GM18867 (cell line): Measurements from ENCODE around the gene FAM81B.

ENCODE experiments used
- ATAC-seq: cut with Tn5 transposase; IDR thresholded peaks from one replicate; pipeline ENCODE4 v1.9.1; 2021; ENCODE audit warnings: mild to moderate bottlenecking, moderate library complexity; ENCODE audit not compliant: unreplicated experiment

The FAM81B gene

GRCh38 chr5:95401626-95402025 lies 10.5 kb downstream of the FAM81B start:
- no peak for ATAC-seq

- no peak for ATAC-seq
Observed at GRCh38 chr5:95403996-95404395, 12.8 kb downstream of the FAM81B start.

DNA sequence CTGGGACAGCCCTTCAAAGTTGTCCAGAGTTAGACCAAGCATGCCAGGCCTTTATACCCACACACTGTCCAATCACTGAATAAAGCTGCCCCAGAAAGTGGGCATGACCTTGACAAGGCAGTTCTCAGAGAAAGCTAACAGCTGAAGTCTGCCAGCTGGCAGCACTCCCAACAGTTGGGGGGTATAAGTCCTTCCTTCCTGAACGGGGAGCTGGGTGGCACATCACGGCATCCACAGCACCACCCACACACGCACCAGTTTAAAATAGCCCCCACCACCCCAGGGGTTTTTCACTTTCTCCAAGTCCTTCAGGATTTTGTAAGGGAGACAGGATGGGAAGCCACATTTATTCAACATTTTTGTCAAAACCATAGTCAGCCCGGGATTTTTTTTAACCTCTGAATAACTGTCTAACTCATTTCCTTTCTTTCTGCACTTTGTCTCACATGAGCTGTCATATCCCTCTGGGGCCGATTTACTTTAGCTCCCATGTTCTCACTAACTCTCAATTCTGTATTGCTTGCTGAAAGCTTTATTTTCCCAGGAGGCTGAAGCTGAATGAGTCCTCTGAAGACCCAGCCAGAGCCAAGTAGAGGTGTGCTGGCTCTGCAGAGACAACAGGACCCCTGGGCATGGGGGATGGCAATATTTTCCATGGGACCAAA lies 15.4 kb downstream of the FAM81B start:
- ATAC-seq = no peak

DNA sequence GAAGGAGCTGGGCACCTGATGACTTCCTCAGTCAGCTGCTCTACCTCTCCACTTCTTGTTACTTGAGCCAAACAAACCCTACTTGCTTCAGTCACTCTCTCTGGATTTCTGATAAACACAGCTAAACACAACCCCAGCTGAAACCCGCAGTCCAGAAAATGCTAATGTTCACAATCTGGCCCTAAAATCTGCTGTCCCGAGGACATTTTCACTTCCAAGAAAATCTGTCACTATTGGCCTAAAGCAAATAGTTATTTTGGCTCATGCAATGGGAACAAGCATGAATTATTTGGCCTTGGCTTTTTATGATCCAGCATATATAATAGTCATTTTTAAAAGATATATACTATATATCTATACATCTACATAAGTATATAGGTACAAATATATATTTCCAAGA lies 19.1 kb downstream of the FAM81B start:
- no peak for ATAC-seq

- no peak for ATAC-seq
Observed at GRCh38 chr5:95411474-95411873, 20.3 kb downstream of the FAM81B start.

GRCh38 chr5:95414451-95414850 lies 23.3 kb downstream of the FAM81B start:
- ATAC-seq = no peak

DNA sequence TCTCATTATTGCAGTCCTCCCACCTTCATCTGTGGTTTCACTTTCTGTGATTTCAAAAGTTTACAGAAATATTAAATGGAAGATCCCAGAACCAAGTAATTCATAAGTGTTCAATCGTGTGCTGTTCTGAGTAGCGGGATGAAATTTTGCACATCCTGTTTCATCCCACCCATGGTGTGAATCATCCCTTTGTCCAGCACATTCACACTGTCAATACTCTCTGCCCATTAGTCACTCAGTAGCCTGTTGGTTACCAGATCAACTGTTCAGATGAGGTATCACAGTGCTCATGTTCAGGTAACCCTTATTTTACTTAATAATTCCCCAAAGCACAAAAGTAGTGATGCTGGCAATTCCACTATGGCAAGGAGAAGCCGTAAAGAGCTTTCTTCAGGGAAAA lies 26.8 kb downstream of the FAM81B start:
- ATAC-seq = no peak

DNA sequence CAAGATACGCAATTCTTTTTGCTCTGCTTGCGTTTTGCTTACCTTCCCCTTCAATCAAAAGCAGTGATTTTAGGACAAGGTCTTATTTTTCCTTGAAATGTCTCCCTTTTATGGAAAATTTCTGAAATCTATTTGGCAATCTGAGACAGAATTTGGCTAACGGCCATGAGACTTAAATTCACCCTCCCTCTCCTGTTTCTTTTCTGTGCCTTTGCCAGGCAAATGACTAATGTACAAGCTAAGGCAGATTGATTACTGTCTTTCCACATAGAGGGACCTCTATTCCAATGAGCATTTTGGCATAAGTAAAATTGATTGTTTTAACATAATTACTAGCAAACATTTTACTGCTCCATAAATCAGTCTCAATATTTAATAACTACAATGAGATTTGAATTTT lies 31.7 kb downstream of the FAM81B start:
- no peak for ATAC-seq

GRCh38 chr5:95424016-95424415 lies 32.9 kb downstream of the FAM81B start:
- no peak for ATAC-seq

GRCh38 chr5:95424526-95424925 lies 33.4 kb downstream of the FAM81B start:
- ATAC-seq = peak; percentile 70

- no peak for ATAC-seq
Observed at GRCh38 chr5:95426227-95426626, 35.1 kb downstream of the FAM81B start.

DNA sequence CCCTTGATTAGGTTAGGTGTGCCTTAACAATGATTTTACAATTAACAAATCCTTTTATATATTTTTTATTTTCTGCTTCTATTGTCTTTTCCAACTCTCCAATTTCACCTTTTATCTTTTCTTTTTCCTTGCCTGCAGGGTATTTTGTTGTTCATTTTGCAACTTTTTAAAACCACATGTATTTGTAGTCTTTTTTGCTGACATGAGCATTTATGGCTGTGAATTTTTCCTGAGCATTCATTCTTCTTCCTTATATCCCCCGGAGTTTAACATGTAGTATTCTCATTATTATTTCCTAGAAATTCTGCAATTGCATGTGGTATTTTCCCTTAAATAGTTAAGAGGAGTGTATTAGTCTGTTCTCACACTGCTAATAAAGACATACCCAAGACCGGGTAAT lies 41.6 kb downstream of the FAM81B start:
- no peak for ATAC-seq

DNA sequence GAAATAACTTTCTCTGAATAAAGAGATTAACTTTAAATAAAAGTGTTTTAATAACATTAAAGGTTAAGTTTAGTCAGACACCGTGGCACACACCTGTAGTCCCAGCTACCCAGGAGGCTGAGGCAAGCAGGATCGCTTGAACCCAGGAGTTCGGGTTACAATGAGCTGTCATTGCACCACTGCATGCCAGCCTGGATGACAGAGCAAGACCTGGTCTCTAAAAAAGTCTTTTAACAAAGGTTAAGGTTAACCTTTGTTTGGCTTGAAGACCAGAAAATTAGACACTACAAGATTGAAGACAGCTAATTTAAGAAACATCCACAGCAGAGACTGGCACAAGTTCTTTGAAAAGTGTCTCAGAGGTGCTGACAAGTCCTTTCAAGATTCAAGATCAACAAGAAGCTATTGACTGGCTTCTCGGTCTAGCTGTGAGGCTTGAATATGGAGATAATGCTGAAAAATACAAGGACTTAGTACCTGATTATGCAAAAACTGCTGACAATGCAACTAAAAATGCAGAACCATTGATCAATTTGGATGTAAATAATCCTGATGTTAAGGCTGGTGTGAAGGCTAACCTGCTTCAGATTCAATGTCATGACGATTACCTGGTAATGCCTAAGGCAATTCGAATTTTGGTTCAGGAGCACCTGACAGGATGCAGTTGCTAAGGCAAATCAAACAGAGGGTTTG lies 48.8 kb downstream of the FAM81B start:
- ATAC-seq = no peak

GRCh38 chr5:95440825-95441224 lies 49.7 kb downstream of the FAM81B start:
- no peak for ATAC-seq

- no peak for ATAC-seq
Observed at GRCh38 chr5:95441636-95442035, 50.5 kb downstream of the FAM81B start.

DNA sequence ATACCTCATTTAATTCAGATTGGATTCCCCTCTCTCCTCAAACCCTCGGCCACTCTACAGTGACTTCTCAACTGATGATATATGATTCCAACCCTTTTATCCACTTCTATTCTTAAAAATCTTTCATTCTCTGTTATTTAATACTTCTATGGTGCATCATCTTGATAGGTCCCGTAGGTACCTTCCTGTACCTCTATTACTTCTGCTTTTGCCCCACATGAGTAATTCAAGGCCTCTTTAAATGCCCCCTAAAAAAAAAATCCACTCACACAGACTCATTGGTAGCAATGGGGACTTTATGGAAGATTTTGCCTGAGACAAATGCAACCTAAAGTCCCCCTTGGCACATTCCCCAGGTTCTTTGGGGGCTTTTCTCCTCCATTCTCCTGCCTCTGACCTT lies 54.3 kb downstream of the FAM81B start:
- no peak for ATAC-seq

DNA sequence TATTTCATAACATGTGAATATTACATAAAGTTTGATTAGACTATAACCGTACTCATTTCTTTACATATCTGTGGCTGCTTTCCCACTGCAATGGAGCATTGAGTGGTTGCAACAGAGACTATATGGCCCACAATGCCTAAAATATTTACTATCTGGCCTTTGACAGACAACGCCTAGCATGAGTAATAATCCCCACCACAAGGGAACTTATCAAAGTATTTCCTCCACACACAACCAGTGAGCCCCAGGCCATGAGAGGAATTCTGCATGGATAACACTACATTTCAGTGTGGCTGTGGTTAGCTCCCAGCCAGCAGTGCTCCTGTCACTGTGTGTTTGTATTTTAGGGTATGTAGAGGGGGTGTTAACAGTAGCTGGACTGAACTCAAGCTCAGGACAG lies 54.8 kb downstream of the FAM81B start:
- ATAC-seq = no peak

DNA sequence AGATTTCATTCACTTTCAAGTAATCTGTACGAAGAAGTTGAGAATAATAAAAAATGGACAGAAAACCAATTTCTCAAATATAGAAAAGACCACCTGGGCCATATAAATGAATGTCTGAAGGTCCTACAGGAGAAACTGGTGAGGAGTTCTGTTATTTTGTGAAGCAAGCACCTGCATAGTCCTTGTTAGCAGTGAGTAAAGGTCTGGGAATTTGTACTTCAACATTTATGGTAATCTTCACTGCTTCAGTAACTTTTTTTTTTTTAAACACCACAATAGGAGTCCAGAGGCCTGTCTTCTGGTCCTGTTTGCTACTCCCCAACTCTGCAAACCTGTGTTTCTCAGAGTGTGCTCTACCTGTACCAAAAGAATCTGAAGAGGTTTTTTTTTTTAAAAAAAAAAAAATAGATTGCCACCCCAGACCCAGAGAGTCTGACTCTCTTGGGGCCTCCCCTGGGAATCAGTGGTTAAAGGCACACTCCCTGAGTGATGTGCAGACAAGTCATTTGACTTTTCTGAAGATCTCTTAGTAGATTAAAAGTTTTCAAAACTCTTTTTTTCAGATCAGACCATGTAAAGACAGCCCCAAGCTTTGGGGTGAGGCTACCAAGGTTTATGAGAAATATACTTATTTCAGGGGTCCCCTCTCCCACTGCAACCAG lies 55.5 kb downstream of the FAM81B start:
- no peak for ATAC-seq

DNA sequence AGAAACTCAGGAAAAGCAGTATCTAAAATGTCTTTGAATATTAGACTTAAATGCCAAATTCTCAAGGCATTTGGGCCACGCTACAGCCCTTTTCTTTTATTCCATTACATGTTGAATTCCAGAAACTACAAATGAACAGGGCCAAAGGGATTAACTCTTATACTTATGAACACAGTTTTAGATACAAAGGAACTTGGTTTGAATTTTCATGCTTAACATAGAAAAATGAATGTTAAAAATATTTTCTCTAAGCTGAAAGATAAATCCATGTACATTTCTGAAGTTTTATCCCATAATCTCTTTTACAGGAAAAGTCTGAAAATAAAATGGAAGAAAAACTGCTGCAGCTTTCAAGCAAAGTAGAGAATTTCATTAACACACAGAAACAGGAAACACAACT lies 56.8 kb downstream of the FAM81B start:
- no peak for ATAC-seq

DNA sequence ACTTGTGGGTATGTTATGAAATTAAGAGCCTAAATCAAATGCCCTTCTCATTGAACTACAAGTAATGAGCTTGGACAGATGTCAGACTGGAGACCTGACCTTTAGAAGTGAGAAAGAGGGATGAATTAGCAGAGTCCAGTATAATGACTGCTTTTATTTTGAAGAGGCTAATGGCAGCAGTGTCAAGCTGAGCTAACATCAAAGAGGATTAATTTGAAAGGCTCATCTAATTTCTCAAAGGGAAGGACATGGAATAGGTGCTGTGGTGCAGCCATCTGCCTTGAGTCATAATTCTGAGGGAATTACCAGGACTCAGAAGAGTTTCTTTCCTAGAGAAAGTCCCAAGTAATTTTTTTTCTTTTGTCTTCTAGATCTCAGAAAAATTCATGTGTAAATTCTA lies 57.6 kb downstream of the FAM81B start:
- no peak for ATAC-seq

GRCh38 chr5:95449460-95449859 lies 58.3 kb downstream of the FAM81B start:
- ATAC-seq = no peak

DNA sequence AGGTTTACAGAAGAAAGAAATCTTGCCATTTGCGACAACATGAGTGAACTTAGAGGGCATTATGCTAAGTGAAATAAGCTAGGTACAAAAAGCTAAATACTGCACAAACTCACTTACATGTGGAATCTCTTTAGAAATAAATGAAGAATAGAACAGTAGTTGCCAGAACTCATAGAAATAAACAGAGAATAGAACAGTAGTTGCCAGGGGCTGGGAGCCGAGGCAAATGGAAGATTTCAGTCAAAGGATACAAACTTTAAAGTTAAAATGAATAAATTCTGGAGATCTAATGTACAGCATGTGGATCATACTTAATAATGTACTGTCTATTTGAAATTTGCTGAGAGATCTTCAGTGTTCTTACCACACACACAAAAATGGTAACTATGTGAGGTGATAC lies 63.4 kb downstream of the FAM81B start:
- ATAC-seq = no peak
